Suprapubic skin (tissue), 4 donors: ENCODE measurements around the gene HSPA12B. TPM values are rescaled to one million over a fixed set of nuclear protein-coding genes. Genes with fewer than 3 reads are reported as not detected.
A peak's percentile ranks its signal among the peaks of the same experiment; 100 is the strongest.

Experiments
- DNase-seq, 2 donors: peaks; one replicate each; pipeline ENCODE4 v3.0.0-alpha.2; 2019; ENCODE audit warnings: low spot score in 2 of 2
- H3K27ac ChIP-seq: fragments of 200-600 bp; sonication (generic); one replicate; pipeline ENCODE4 v1.5.1; 2019
- H3K27me3 ChIP-seq: fragments of 200-600 bp; sonication (generic); one replicate; pipeline ENCODE4 v1.5.1; 2019
- H3K36me3 ChIP-seq: fragments of 200-600 bp; sonication (generic); one replicate; pipeline ENCODE4 v1.5.1; 2019
- H3K4me1 ChIP-seq: fragments of 200-600 bp; sonication (generic); one replicate; pipeline ENCODE4 v1.5.1; 2019
- H3K4me3 ChIP-seq: fragments of 200-600 bp; sonication (generic); one replicate; pipeline ENCODE4 v1.5.1; 2019; ENCODE audit warnings: mild to moderate bottlenecking
- H3K9me3 ChIP-seq: fragments of 200-600 bp; sonication (generic); one replicate; pipeline ENCODE4 v1.5.1; 2019
- EP300 ChIP-seq: sonication (generic); formaldehyde crosslinking; IDR thresholded peaks from one replicate; pipeline ENCODE4 v1.6.1; 2017; ENCODE audit warnings: antibody characterized with exemption
- POLR2A ChIP-seq, 2 donors: fragments of 450-650 bp; IDR thresholded peaks; one replicate each; pipeline ENCODE4 v1.6.1; 2017; ENCODE audit warnings: antibody characterized with exemption in 2 of 2, mild to moderate bottlenecking in 2 of 2, moderate library complexity in 2 of 2
- POLR2AphosphoS5 ChIP-seq, 3 donors: sonication (generic); formaldehyde crosslinking; IDR thresholded peaks; one replicate each; pipeline ENCODE4 v1.6.1; 2017; ENCODE audit warnings: antibody characterized with exemption in 3 of 3
- WGBS: methylation state at CpG from one replicate; pipeline ENCODE4 v1.1.5; 2018; 5-methylcytosine and 5-hydroxymethylcytosine counted together
- total RNA-seq, 4 donors: library from RNA; depleted of rRNA; stranded (reverse); fragments of >200 nt; gene quantifications; one replicate each; pipeline ENCODE4 v1.1.0, GENCODE V29; 2016
- TF ChIP-seq, protein P1 (sequence below), 2 donors: fragments of 200-600 bp in 1 of 2; fragments of 450-650 bp in 1 of 2; sonication (generic) in 1 of 2; IDR thresholded peaks; one replicate each; pipeline ENCODE4 v1.5.1; 2016 to 2019; ENCODE audit warnings: antibody characterized with exemption in 2 of 2, mild to moderate bottlenecking in 1 of 2, moderate library complexity in 1 of 2

HSPA12B gene
- total RNA-seq, 4 donors from 2014 or later = 1.9 to 8.7 (median 4.4) TPM

DNA sequence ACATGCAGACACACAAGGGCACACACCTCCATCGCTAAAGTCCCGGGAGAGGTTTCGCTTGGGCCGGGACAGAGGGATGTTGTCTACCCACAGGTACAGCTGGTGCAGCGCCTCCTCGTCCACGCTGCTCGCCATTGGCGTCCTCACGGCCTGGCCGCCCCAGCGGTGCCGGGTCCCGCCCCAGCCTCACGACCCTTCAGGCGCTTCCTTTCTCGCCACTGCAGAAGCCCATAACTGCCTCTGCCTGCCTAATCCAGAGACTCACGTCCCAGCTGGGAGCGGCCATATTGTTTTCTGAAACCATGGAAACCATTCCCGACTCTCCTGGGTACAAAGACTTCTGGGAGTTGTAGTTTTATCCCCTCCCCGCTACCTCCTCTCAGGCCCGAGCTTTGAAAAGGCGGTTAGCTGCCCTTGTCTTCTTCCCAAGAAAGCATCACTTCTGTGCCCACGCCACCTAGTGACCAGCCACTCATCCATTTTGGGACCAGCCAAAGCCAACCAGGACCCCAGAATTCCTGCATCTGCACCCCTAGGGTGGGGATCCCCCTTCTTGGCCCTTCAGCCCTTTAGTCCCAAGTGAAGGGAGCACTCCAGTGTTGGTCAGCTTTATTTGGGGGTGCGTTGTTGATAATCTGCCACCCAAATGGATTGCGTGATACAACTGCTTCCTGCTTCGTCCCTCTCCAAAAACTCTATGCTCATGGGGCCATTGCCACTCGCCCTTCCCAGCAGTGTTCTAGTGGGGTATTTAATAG is 48.8 kb downstream of the HSPA12B start, which contains the start of gene SPEF1:
Gene SPEF1, minus strand, starts transcription at position 296 of the 758 bp plus-strand sequence. Its CDS starts 161 bp downstream, at position 135.
- WGBS = 17% methylated on average over 27 of the region's 28 CpGs
- peak within 1 kb of the TSS; percentile 49 for H3K4me3 ChIP-seq
- no peaks in the 10 kb centered on the region for H3K27me3 ChIP-seq
- H3K36me3 ChIP-seq = peaks cover 3% of the 10 kb centered on the region
- H3K27ac ChIP-seq = peak within 1 kb of the TSS; percentile 62
- H3K9me3 ChIP-seq = no peaks in the 10 kb centered on the region
- peaks cover 74% of the 10 kb centered on the region for H3K4me1 ChIP-seq
- TF ChIP-seq, protein P1, sequence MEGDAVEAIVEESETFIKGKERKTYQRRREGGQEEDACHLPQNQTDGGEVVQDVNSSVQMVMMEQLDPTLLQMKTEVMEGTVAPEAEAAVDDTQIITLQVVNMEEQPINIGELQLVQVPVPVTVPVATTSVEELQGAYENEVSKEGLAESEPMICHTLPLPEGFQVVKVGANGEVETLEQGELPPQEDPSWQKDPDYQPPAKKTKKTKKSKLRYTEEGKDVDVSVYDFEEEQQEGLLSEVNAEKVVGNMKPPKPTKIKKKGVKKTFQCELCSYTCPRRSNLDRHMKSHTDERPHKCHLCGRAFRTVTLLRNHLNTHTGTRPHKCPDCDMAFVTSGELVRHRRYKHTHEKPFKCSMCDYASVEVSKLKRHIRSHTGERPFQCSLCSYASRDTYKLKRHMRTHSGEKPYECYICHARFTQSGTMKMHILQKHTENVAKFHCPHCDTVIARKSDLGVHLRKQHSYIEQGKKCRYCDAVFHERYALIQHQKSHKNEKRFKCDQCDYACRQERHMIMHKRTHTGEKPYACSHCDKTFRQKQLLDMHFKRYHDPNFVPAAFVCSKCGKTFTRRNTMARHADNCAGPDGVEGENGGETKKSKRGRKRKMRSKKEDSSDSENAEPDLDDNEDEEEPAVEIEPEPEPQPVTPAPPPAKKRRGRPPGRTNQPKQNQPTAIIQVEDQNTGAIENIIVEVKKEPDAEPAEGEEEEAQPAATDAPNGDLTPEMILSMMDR (IDR thresholded peaks at IDR 0.05) = peak in 1 of 2 donors; percentile 21
- TF ChIP-seq POLR2A (IDR thresholded peaks at IDR 0.05) = no peak
- DNase-seq = peak in 1 of 2 donors; percentile 89

DNA sequence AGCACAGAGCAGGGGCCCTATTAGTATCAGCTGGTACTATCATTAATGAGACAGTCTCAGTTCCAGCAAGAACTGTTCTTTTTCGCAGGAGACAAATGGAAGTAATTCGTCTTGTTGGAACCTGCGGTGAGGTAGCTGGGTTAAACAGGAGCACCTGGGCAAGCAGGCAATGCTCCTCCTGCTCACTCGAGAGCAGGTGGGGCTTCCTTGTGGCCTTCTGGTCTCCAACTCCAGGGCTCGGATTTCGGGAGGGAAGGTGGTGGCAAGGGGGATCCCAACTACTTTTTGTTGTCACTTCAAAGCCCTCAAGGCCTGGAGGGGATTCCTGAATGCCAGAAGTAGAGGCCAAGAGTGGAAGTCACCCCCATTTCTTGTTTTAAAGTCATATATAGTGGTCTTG is 50.1 kb downstream of the HSPA12B start:
- H3K4me1 ChIP-seq = peaks cover 77% of the 10 kb centered on the region
- no peak overlapping the region for H3K4me3 ChIP-seq
- no peaks in the 10 kb centered on the region for H3K9me3 ChIP-seq
- H3K27me3 ChIP-seq = no peaks in the 10 kb centered on the region
- 45% methylated on average over 6 of the region's 6 CpGs for WGBS
- peak overlapping the region; percentile 62 for H3K27ac ChIP-seq
- TF ChIP-seq POLR2AphosphoS5 (IDR thresholded peaks at IDR 0.05) (no peak), POLR2A (IDR thresholded peaks at IDR 0.05) (no peak), EP300 (no peak)
- TF ChIP-seq, protein P1 (IDR thresholded peaks at IDR 0.05) = no peak
- DNase-seq = no peak
- peaks cover 3% of the 10 kb centered on the region for H3K36me3 ChIP-seq

DNA sequence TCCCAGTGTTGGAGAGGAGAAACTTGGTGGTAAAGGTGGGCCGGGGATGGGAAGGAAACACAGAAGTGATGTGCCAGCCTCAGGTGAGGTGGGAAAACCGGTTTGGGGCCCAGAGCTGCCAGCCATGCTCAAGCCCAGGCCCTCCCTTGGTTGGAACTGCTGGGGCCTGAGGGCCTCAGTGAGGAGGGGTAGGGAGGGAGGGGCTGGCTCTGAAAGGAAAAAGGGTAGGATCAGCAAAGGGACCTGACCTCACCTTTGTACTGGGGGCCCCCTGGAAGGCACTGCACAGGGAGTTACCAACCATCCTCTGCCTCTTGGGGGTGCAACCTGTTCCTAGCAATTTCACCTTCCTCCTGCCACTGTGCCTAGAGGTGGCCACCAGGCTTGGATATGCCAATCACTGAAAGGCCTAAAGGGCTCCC is 50.6 kb downstream of the HSPA12B start:
- TF ChIP-seq POLR2AphosphoS5 (IDR thresholded peaks at IDR 0.05) = no peak
- no peak for TF ChIP-seq POLR2A (IDR thresholded peaks at IDR 0.05)
- no peak for TF ChIP-seq EP300
- TF ChIP-seq, protein P1 (IDR thresholded peaks at IDR 0.05) = no peak

DNA sequence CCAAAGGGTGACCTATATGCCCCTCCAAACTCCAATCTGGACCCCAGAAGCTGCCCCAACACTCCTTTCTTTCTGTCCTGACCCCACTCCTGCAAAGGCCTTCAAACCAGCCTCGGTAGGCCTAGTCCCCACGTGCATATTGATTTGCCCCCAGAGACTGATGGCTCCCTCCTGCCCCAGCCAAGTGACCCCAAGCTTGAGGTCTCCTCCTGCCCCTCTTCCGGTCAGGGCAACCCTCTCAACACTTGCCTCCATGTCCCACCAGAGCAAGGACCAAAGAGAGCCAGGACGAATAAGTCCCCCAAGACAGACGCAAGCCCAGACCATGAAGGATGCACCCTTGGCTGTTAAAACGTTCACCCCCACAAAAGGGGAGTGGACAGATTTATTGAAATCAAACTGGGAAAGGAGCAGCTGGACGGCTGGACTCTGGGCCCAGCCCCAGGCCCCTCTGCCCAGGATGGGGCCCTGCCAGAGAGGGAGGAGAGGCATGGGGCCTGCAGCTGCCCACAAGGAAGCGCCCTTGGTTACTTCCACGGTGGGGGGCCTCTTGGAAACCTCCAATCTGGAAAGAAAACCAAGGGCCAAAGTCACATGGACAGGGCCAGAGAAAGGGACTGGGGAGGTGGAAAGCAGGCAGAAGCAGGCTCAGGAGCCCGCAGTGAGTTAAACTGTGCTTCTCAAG is 51.2 kb downstream of the HSPA12B start:
- TF ChIP-seq POLR2AphosphoS5 (IDR thresholded peaks at IDR 0.05) (no peak), EP300 (no peak), POLR2A (IDR thresholded peaks at IDR 0.05) (no peak)
- TF ChIP-seq, protein P1 (IDR thresholded peaks at IDR 0.05) = no peak
- Histone ChIP-seq H3K27ac (peak overlapping the region; percentile 62), H3K27me3 (no peaks in the 10 kb centered on the region), H3K9me3 (no peaks in the 10 kb centered on the region), H3K4me3 (peak overlapping the region; percentile 66), H3K36me3 (peaks cover 3% of the 10 kb centered on the region), H3K4me1 (peaks cover 72% of the 10 kb centered on the region)
- 63% methylated on average over 10 of the region's 10 CpGs for WGBS
- no peak for DNase-seq

More for the DNA sequence above, 50.6 kb downstream of the HSPA12B start:
- Histone ChIP-seq H3K4me1 (peaks cover 74% of the 10 kb centered on the region), H3K27ac (peak overlapping the region; percentile 62), H3K9me3 (no peaks in the 10 kb centered on the region), H3K36me3 (peaks cover 3% of the 10 kb centered on the region), H3K27me3 (no peaks in the 10 kb centered on the region), H3K4me3 (no peak overlapping the region)
- DNase-seq = no peak
- 36% methylated on average over 2 of the region's 2 CpGs for WGBS
